HepG2 (cell line): ENCODE results near the gene ZNF181. TPM values are rescaled to one million over a fixed set of nuclear protein-coding genes. Genes with fewer than 3 reads are reported as not detected.

Experiments
- ELF1 ChIP-seq: sonication (generic); formaldehyde crosslinking; IDR thresholded peaks from 2 replicates; pipeline ENCODE4 v1.4.0; 2020; ENCODE audit warnings: missing genetic modification reagents
- FOXJ3 ChIP-seq: sonication (generic); formaldehyde crosslinking; IDR thresholded peaks from 2 replicates; pipeline ENCODE4 v1.4.0; 2020; ENCODE audit warnings: missing genetic modification reagents, mild to moderate bottlenecking, borderline replicate concordance
- FOXP1 ChIP-seq, 2 experiments: fragments of 450-650 bp in 1 of 2; IDR thresholded peaks; 2 replicates each; pipeline ENCODE4 v1.6.1; 2017 to 2018; ENCODE audit warnings: antibody characterized with exemption in 1 of 2
- HNF4A ChIP-seq: sonication (generic); formaldehyde crosslinking; IDR thresholded peaks from 2 replicates; pipeline ENCODE4 v1.4.0; 2020; ENCODE audit warnings: missing genetic modification reagents
- MED13 ChIP-seq: sonication (generic); formaldehyde crosslinking; IDR thresholded peaks from 2 replicates; pipeline ENCODE4 v1.5.0; 2020; ENCODE audit warnings: missing genetic modification reagents
- NFE2 ChIP-seq: sonication (generic); formaldehyde crosslinking; IDR thresholded peaks from 2 replicates; pipeline ENCODE4 v1.4.0; 2020; ENCODE audit warnings: missing genetic modification reagents
- NFKB2 ChIP-seq: sonication (generic); formaldehyde crosslinking; IDR thresholded peaks from 2 replicates; pipeline ENCODE4 v1.4.0; 2020; ENCODE audit warnings: missing genetic modification reagents, borderline replicate concordance
- SAFB2 ChIP-seq: sonication (generic); formaldehyde crosslinking; IDR thresholded peaks from 2 replicates; pipeline ENCODE4 v1.5.1; 2020; ENCODE audit warnings: missing genetic modification reagents, low read depth, mild to moderate bottlenecking, borderline replicate concordance
- YEATS2 ChIP-seq: sonication (generic); formaldehyde crosslinking; IDR thresholded peaks from 2 replicates; pipeline ENCODE4 v1.4.0; 2020; ENCODE audit warnings: missing genetic modification reagents, borderline replicate concordance
- YEATS4 ChIP-seq: sonication (generic); formaldehyde crosslinking; IDR thresholded peaks from 2 replicates; pipeline ENCODE4 v1.4.0; 2020; ENCODE audit warnings: missing genetic modification reagents, borderline replicate concordance
- ZKSCAN8 ChIP-seq: IDR thresholded peaks from 2 replicates; pipeline ENCODE4 v1.6.1; 2016; ENCODE audit warnings: borderline replicate concordance, missing genetic modification reagents, missing compliant biosample characterization
- ZNF746 ChIP-seq: sonication (generic); formaldehyde crosslinking; IDR thresholded peaks from 2 replicates; pipeline ENCODE4 v1.8.0; 2022; ENCODE audit warnings: mild to moderate bottlenecking, missing genetic modification reagents
- ZNF891 ChIP-seq: sonication (generic); formaldehyde crosslinking; IDR thresholded peaks from 2 replicates; pipeline ENCODE4 v1.5.0; 2020; ENCODE audit warnings: mild to moderate bottlenecking, missing genetic modification reagents
- polyA plus RNA-seq, 8 experiments: library from polyadenylated mRNA; depleted of rRNA in 3 of 8; stranded (reverse) in 7 of 8; unstranded in 1 of 8; fragments of >200 nt; fragmentation: Illumina TruSeq in 4 of 8; extraction: Trizol in 4 of 8; gene quantifications; 2 replicates each; pipeline versions ENCODE4 v1.2.1 to v1.2.3, GENCODE V29; 2011 to 2016; ENCODE audit warnings: low read depth in 4 of 8, missing spikeins in 1 of 8, mixed read lengths in 1 of 8; ENCODE audit not compliant: insufficient read depth in 1 of 8
- total RNA-seq, 5 experiments: library from RNA; depleted of rRNA; stranded (reverse); fragments of >200 nt; fragmentation: Illumina TruSeq; extraction: Trizol; gene quantifications; 2 replicates each; pipeline ENCODE4 v1.2.3, GENCODE V29; 2016; ENCODE audit warnings: low read depth in 1 of 5
- TF ChIP-seq, protein P1 (sequence below): sonication (generic); formaldehyde crosslinking; IDR thresholded peaks from 2 replicates; pipeline ENCODE4 v1.8.0; 2022; ENCODE audit warnings: low read depth, missing genetic modification reagents
- TF ChIP-seq, protein P2 (sequence below): sonication (generic); formaldehyde crosslinking; IDR thresholded peaks from 2 replicates; pipeline ENCODE4 v1.5.0; 2020; ENCODE audit warnings: mild to moderate bottlenecking, missing genetic modification reagents

ZNF181 gene
- total and polyA plus RNA-seq, 2 of the 13 experiments (the other 11 are each of a cell fraction or from before 2014, with no cell fraction given) = 10.6 to 15.5 TPM

DNA sequence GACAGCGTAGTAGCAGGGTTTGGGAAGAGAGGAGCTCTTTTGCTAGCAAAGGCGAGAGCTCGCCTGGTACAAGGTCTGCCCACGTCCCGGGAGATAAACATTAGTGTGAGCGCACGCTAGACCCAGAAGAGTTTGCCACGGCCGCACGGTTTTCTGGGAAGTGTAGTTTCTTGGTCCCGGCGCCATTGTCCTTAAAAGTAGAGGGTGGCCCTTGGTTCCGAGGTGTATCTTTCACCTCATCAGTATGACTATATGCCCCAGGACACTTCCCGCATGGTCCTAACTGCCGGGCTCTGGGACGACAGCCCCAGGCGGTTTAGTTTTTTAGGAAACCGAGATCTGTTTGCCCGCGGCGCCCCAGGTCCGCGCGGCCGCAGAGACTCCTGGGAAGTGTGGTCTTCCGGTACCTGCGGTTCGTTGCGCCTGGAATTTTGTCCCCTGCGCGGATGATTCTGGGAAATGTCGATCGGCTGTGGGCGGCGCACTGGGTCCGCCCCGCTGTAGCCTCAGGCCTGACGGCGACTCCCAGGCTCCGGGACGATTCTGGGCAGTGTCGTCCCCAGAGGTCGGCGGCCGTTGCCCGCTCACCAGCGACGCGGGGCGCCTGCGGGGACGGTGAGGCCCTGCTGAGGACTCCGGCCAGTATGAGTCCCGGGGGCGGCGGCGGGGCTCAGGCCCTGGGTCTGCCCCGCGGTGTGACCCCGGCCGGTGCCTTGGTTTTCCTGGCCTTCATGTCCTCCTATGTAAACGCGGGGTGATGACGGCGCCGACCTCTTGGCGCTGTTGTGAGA lies at the start of gene ZNF181 (continued):
- peak; percentile 90 for TF ChIP-seq YEATS4 (CRISPR knock-in tag)
- TF ChIP-seq ZKSCAN8 (CRISPR knock-in tag) = no peak; the same call in 1 of the 2 replicates
- peak; percentile 79; the same call in 1 of the 2 replicates for TF ChIP-seq NFKB2 (CRISPR knock-in tag)
- TF ChIP-seq, protein P1, sequence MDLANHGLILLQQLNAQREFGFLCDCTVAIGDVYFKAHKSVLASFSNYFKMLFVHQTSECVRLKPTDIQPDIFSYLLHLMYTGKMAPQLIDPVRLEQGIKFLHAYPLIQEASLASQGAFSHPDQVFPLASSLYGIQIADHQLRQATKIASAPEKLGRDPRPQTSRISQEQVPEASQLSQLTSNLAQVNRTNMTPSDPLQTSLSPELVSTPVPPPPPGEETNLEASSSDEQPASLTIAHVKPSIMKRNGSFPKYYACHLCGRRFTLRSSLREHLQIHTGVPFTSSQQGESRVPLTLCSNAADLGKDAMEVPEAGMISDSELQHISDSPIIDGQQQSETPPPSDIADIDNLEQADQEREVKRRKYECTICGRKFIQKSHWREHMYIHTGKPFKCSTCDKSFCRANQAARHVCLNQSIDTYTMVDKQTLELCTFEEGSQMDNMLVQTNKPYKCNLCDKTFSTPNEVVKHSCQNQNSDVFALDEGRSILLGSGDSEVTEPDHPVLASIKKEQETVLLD (CRISPR knock-in tag) = peak; percentile 40; the same call in 1 of the 2 replicates
- TF ChIP-seq FOXP1 (IDR thresholded peaks at IDR 0.05) = no peak
- no peak; the same call in 1 of the 2 replicates for TF ChIP-seq FOXP1 (CRISPR knock-in tag; IDR thresholded peaks at IDR 0.05)
- peak; percentile 37; the same call in 1 of the 2 replicates for TF ChIP-seq FOXJ3 (CRISPR knock-in tag)
- TF ChIP-seq ELF1 = peak; percentile 91
- TF ChIP-seq HNF4A (CRISPR knock-in tag) = peak; percentile 57
- peak; percentile 67; the same call in 1 of the 2 replicates for TF ChIP-seq YEATS2
- TF ChIP-seq, protein P2, sequence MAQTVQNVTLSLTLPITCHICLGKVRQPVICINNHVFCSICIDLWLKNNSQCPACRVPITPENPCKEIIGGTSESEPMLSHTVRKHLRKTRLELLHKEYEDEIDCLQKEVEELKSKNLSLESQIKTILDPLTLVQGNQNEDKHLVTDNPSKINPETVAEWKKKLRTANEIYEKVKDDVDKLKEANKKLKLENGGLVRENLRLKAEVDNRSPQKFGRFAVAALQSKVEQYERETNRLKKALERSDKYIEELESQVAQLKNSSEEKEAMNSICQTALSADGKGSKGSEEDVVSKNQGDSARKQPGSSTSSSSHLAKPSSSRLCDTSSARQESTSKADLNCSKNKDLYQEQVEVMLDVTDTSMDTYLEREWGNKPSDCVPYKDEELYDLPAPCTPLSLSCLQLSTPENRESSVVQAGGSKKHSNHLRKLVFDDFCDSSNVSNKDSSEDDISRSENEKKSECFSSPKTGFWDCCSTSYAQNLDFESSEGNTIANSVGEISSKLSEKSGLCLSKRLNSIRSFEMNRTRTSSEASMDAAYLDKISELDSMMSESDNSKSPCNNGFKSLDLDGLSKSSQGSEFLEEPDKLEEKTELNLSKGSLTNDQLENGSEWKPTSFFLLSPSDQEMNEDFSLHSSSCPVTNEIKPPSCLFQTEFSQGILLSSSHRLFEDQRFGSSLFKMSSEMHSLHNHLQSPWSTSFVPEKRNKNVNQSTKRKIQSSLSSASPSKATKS (CRISPR knock-in tag) = 0 out of 2 replicates have a peak, but pooled peaks have one; percentile 80
- TF ChIP-seq NFE2 (CRISPR knock-in tag) = peak; percentile 16; the same call in 1 of the 2 replicates
- peak; percentile 69; the same call in 1 of the 2 replicates for TF ChIP-seq ZNF891 (CRISPR knock-in tag)
- TF ChIP-seq MED13 = peak; percentile 26; the same call in 1 of the 2 replicates
- TF ChIP-seq ZNF746 = 0 out of 2 replicates have a peak, but pooled peaks have one; percentile 20
- peak; percentile 77; the same call in 1 of the 2 replicates for TF ChIP-seq SAFB2
